ENCODE data around the gene AIG1.

DNA sequence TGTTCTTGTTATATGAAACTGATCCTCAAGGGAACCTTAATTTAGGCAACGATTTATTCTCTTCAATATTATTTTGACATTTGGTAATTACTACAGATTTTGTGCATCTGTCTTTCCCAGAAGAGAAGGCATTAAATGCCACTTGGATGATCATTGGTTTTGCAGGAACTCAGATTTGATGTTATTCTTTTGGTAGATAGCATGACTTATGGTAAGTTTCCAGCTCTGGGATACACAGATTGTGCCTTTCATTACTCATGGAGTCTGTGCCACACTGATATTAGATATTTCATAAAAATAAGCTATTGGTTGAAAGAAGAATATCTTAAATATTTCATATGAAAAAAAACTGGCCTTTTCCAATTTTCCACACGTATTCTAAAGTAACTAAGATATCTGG is 120.1 kb downstream of the AIG1 start:
- TF ChIP-seq POLR2A (IDR thresholded peaks at IDR 0.05) (no peak), POLR2AphosphoS5 (IDR thresholded peaks at IDR 0.05) (no peak)
- TF ChIP-seq, protein P1, sequence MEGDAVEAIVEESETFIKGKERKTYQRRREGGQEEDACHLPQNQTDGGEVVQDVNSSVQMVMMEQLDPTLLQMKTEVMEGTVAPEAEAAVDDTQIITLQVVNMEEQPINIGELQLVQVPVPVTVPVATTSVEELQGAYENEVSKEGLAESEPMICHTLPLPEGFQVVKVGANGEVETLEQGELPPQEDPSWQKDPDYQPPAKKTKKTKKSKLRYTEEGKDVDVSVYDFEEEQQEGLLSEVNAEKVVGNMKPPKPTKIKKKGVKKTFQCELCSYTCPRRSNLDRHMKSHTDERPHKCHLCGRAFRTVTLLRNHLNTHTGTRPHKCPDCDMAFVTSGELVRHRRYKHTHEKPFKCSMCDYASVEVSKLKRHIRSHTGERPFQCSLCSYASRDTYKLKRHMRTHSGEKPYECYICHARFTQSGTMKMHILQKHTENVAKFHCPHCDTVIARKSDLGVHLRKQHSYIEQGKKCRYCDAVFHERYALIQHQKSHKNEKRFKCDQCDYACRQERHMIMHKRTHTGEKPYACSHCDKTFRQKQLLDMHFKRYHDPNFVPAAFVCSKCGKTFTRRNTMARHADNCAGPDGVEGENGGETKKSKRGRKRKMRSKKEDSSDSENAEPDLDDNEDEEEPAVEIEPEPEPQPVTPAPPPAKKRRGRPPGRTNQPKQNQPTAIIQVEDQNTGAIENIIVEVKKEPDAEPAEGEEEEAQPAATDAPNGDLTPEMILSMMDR (IDR thresholded peaks at IDR 0.05): no peak
